Prostate gland (tissue), 2 donors: ENCODE measurements around the gene SGSM2. TPM values are rescaled to one million over a fixed set of nuclear protein-coding genes. Genes with fewer than 3 reads are reported as not detected.

Experiments used
- DNase-seq: peaks from one replicate; pipeline ENCODE4 v3.0.0-alpha.2; 2019; ENCODE audit warnings: low spot score
- H3K27ac ChIP-seq, 2 donors: fragments of 200-600 bp; sonication (generic); 2 replicates each; pipeline ENCODE4 v1.5.1; 2017 to 2019
- H3K27me3 ChIP-seq: fragments of 200-600 bp; sonication (generic); replicated peaks from 2 replicates; pipeline ENCODE4 v1.5.1; 2019; ENCODE audit not compliant: insufficient read depth
- H3K36me3 ChIP-seq, 2 donors: fragments of 200-600 bp; sonication (generic); 1 replicate in 1 of 2; 2 replicates in 1 of 2; pipeline versions ENCODE4 v1.5.1 to v1.8.1; 2017 to 2019
- H3K4me1 ChIP-seq: fragments of 200-600 bp; sonication (generic); replicated peaks from 2 replicates; pipeline ENCODE4 v1.5.1; 2019
- H3K4me3 ChIP-seq, 2 donors: fragments of 200-600 bp; sonication (generic); 2 replicates each; pipeline ENCODE4 v1.5.1; 2017 to 2019
- H3K9me3 ChIP-seq: fragments of 200-600 bp; sonication (generic); 2 replicates; pipeline ENCODE4 v1.5.1; 2017
- CTCF ChIP-seq, 4 experiments: fragments of 200-600 bp in 2 of 4; fragments of 450-650 bp in 2 of 4; sonication (generic) in 2 of 4; IDR thresholded peaks; 1 replicate in 3 of 4; 2 replicates in 1 of 4; pipeline ENCODE4 v1.5.1; 2016 to 2019; ENCODE audit warnings: antibody characterized with exemption in 4 of 4, mild to moderate bottlenecking in 2 of 4, moderate library complexity in 2 of 4
- POLR2A ChIP-seq: fragments of 450-650 bp; IDR thresholded peaks from one replicate; pipeline ENCODE4 v1.6.1; 2016; ENCODE audit warnings: antibody characterized with exemption, mild to moderate bottlenecking
- POLR2AphosphoS5 ChIP-seq: sonication (generic); formaldehyde crosslinking; IDR thresholded peaks from one replicate; pipeline ENCODE4 v1.6.1; 2017; ENCODE audit warnings: antibody characterized with exemption
- WGBS: methylation state at CpG from one replicate; pipeline ENCODE4 v1.1.5; 2018; 5-methylcytosine and 5-hydroxymethylcytosine counted together
- intact Hi-C: fragments of 100-400 bp; cut with DNase I; formaldehyde crosslinking; loops from one replicate; pipeline ENCODE4 v1.14.2; 2022
- total RNA-seq, 2 donors: library from RNA; depleted of rRNA; stranded (reverse); fragments of >200 nt; gene quantifications; one replicate each; pipeline ENCODE4 v1.1.0, GENCODE V29; 2016

SGSM2 gene
- total RNA-seq, 2 donors from 2014 or later, result 118 to 172 TPM

GRCh38 chr17:2395258-2396181, 58.2 kb downstream of the SGSM2 start:
- Histone ChIP-seq H3K27ac (peak overlapping the region; percentile 97 to 99), H3K4me1 (peaks cover 50% of the 10 kb centered on the region), H3K27me3 (no peaks in the 10 kb centered on the region), H3K4me3 (peak overlapping the region in 1 of 2 donors; percentile 19), H3K9me3 (no peaks in the 10 kb centered on the region), H3K36me3 (no peaks in the 10 kb centered on the region)
- 56% methylated on average over 28 of the region's 28 CpGs for WGBS
- DNase-seq, result peak; percentile 65
- intact Hi-C loops, result loop anchor here (10.0 kb wide), 1 partner anchor 341 kb away; the partner anchor contains the start of gene HIC1
- TF ChIP-seq CTCF (IDR thresholded peaks at IDR 0.05) (peak in 1 of 4 experiments; percentile 17), POLR2AphosphoS5 (peak; percentile 79), POLR2A (peak; percentile 49)

GRCh38 chr17:2396192-2396567, 58.9 kb downstream of the SGSM2 start:
- DNase-seq, result no peak
- 30% methylated on average over 7 of the region's 7 CpGs for WGBS
- Histone ChIP-seq H3K27me3 (no peaks in the 10 kb centered on the region), H3K36me3 (no peaks in the 10 kb centered on the region), H3K4me1 (peaks cover 48% of the 10 kb centered on the region), H3K4me3 (peak overlapping the region in 1 of 2 donors; percentile 19), H3K27ac (peak overlapping the region; percentile 97 to 99), H3K9me3 (no peaks in the 10 kb centered on the region)
- intact Hi-C loops, result loop anchor here (10.0 kb wide), 1 partner anchor 341 kb away; the partner anchor contains the start of gene HIC1
- no peak for TF ChIP-seq CTCF (IDR thresholded peaks at IDR 0.05)
- no peak for TF ChIP-seq POLR2A
- no peak for TF ChIP-seq POLR2AphosphoS5

- Histone ChIP-seq H3K36me3 (no peaks in the 10 kb centered on the region), H3K9me3 (no peaks in the 10 kb centered on the region), H3K4me1 (peaks cover 47% of the 10 kb centered on the region), H3K27me3 (no peaks in the 10 kb centered on the region), H3K4me3 (peak overlapping the region in 1 of 2 donors; percentile 19), H3K27ac (peak overlapping the region; percentile 97 to 99)
- WGBS, result under 1% methylated on average over 27 of the region's 34 CpGs
- peak; percentile 93 for DNase-seq
- TF ChIP-seq POLR2A (peak; percentile 86), CTCF (IDR thresholded peaks at IDR 0.05) (no peak), POLR2AphosphoS5 (peak; percentile 96)
- intact Hi-C loops, result loop anchor here (10.0 kb wide), 1 partner anchor 342 kb away; the partner anchor contains the start of gene HIC1
These were observed 59.4 kb downstream of the SGSM2 start for GRCh38 chr17:2396568-2397246.

- no peaks in the 10 kb centered on the region for H3K36me3 ChIP-seq
- TF ChIP-seq POLR2A (no peak), CTCF (IDR thresholded peaks at IDR 0.05) (no peak), POLR2AphosphoS5 (no peak)
- intact Hi-C loops, result loop anchor here (10.0 kb wide), 1 partner anchor 343 kb away; the partner anchor contains the start of gene HIC1
- peaks cover 44% of the 10 kb centered on the region for H3K4me1 ChIP-seq
- H3K4me3 ChIP-seq, result peak overlapping the region in 1 of 2 donors; percentile 19
- 72% methylated on average over 11 of the region's 12 CpGs for WGBS
- DNase-seq, result no peak
- H3K9me3 ChIP-seq, result no peaks in the 10 kb centered on the region
- H3K27ac ChIP-seq, result peak overlapping the region; percentile 97 to 99
- H3K27me3 ChIP-seq, result no peaks in the 10 kb centered on the region
These were observed 60.2 kb downstream of the SGSM2 start for GRCh38 chr17:2397247-2398171.
